GM10248 (cell line): Measurements from ENCODE around the gene APOL5.

Experiments
- CTCF ChIA-PET: fragments of 300-600 bp; sonication (Branson Sonifier 250); formaldehyde crosslinking; extraction: SDS; loops from one replicate; lab custom pipeline; 2021; ENCODE audit warnings: antibody characterized with exemption; lab: Yijun Ruan, JAX
- POLR2A ChIA-PET: fragments of 350-650 bp; sonication (Branson Sonifier 250); formaldehyde crosslinking; extraction: SDS; loops from one replicate; lab custom pipeline; 2020; ENCODE audit warnings: antibody characterized with exemption; lab: Yijun Ruan, JAX
- DNase-seq: peaks from one replicate; pipeline ENCODE4 v3.0.0; 2012; ENCODE audit errors: extremely low spot score
- CTCF ChIP-seq: IDR thresholded peaks from 2 replicates; pipeline ENCODE4 v1.5.1; 2012; ENCODE audit warnings: mild to moderate bottlenecking, low read depth; ENCODE audit errors: extremely low read depth, missing control alignments, control extremely low read depth

The APOL5 gene

GRCh38 chr22:35683560-35683959, 34.1 kb upstream of the APOL5 start:
- no peak for TF ChIP-seq CTCF
- no peak for DNase-seq
- ChIA-PET POLR2A (no interaction called here), CTCF (interaction anchor here (0.6 to 1.4 kb wide), 3 partner anchors 10 to 125 kb away, joined by 3 to 5 read pairs (median 3); no protein-coding TSS in a partner anchor)

GRCh38 chr22:35684270-35684700, 33.4 kb upstream of the APOL5 start:
- POLR2A ChIA-PET, result no interaction called here

GRCh38 chr22:35684732-35685131, 32.9 kb upstream of the APOL5 start:
- ChIA-PET POLR2A (no interaction called here), CTCF (interaction anchor here (1.1 to 1.4 kb wide), 2 partner anchors 64 to 124 kb away, joined by 3 to 5 read pairs; no protein-coding TSS in a partner anchor)
- no peak for TF ChIP-seq CTCF
- DNase-seq, result no peak

More at GRCh38 chr22:35684270-35684700, 33.4 kb upstream of the APOL5 start:
- DNase-seq, result no peak
- TF ChIP-seq CTCF, result no peak
- CTCF ChIA-PET, result interaction anchor here (0.6 to 1.4 kb wide), 3 partner anchors 10 to 124 kb away, joined by 3 to 5 read pairs (median 3); no protein-coding TSS in a partner anchor

- no peak for DNase-seq
- ChIA-PET CTCF (interaction anchor here (0.8 kb wide), 1 partner anchor 92 kb away, joined by 3 read pairs; no protein-coding TSS in a partner anchor), POLR2A (no interaction called here)
- no peak for TF ChIP-seq CTCF
Observed at GRCh38 chr22:35685731-35686130, 31.9 kb upstream of the APOL5 start.

GRCh38 chr22:35686298-35686697, 31.4 kb upstream of the APOL5 start:
- CTCF ChIA-PET, result interaction anchor here (0.8 to 1.3 kb wide), 2 partner anchors 10 to 91 kb away, joined by 3 read pairs; no protein-coding TSS in a partner anchor
- no peak for DNase-seq
- TF ChIP-seq CTCF, result no peak
- POLR2A ChIA-PET, result no interaction called here

- POLR2A ChIA-PET, result no interaction called here
- TF ChIP-seq CTCF, result no peak
- CTCF ChIA-PET, result interaction anchor here (1.3 kb wide), 1 partner anchor 11 kb away, joined by 3 read pairs; no protein-coding TSS in a partner anchor
- DNase-seq, result no peak
Observed at GRCh38 chr22:35687461-35687860, 30.2 kb upstream of the APOL5 start.
